Skin of body (tissue), 2 donors: ENCODE measurements around the gene G6PC1. TPM values are rescaled to one million over a fixed set of nuclear protein-coding genes. Genes with fewer than 3 reads are reported as not detected.
"Not testable (repeated sequence)": the region's sequence is repeated elsewhere in the genome, so short reads cannot be mapped to it uniquely, and the experiment has no call there.

Experiments used
- DNase-seq: peaks from one replicate; lab custom pipeline; 2025; lab: John Stamatoyannopoulos, UW
- total RNA-seq: library from RNA; depleted of rRNA; stranded (reverse); fragments of >200 nt; gene quantifications from one replicate; pipeline ENCODE4 v1.2.3, GENCODE V29; 2014

The G6PC1 gene
- total RNA-seq, 1 donor from 2014 or later, result not detected

GRCh38 chr17:42873932-42874695 is 26.5 kb upstream of the G6PC1 start:
- not testable (repeated sequence) for DNase-seq

- no peak for DNase-seq
Measured at GRCh38 chr17:42877037-42877436, 23.6 kb upstream of the G6PC1 start.

DNA sequence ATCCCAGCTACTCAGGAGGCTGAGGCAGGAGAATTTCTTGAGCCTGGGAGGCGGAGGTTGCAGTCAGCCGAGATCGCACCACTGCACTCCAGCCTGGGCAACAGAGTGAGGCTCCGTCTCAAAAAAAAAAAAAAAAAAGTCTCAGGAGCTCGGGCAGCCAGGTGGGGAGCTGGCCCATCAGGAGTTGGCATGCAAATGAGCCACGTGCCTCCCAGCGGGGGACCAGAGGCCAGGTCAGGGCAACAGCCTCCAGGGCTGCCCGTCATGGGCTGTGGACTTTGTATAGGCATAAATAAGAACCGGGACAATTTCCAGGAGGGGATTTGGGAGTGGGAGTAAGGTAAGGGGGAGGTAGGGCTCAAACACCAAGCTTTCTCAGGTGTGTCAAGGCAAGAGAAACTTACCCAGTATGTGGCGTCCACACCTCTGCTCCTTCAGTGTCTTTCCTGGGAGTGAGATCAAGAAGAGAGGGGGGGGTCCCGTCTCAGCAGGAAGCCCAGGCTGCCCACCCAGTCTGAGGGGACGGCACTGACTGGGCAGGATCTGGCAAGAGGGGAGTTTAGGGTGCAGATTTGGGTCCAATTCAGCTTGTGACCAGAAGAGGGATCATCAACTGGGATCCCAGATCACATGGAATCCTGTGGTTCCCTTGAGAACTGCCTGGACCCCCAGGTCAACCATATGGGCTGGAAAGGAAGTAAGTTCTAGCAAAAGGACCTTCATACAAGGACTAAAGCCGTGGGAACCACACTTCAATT is 22.3 kb upstream of the G6PC1 start:
- DNase-seq, result no peak

DNA sequence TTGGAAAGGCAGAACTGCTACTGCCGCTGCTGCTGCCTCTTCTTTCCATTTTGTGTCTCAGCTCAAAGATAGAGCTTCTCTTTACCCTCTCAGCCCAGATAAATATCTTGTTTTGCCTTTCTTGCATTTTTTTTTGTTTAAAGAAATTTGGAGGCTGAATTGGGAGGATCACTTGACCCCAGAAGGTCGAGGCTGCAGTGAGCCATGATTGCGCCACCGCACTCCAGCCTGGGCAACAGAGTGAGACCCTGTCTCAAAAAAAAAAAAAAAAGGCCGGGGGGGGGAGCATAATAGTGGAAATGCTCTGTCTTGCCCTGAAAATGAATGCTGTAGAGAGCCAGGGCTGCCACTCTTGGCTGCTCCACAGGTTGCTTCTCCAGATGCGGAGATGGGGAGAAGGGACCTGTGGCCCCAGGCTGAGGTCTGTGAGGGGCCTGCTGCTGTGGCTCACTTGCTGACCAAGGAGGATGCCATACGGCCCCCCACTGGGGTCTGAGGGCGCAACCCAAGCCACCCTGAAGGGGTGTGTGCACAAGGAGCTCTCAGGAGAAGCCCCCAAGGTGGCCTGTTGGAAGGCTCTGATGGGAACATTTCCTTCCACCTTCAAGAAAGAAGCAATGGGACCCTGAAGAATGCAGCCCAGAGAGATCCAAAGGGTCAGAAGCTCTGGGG is 21.5 kb upstream of the G6PC1 start:
- no peak for DNase-seq

DNA sequence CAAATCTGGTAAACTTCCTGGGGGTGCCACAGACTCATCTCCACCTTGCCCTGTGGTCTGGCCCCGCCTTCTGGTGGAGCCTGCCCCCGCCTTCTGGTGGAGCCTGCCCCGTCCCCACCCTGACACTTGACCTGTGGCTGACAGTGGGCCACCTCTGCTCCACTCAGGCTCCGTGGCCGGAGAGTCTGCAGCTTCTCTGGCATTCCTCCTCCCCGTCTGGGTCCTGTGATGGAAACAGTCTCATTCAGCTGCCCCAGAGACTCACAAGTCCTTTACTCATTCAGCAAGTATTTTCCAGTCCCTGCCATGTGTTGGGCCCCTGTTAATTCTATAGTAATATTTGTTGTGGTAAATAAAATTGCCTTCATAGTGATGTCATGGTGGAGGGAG is 21.0 kb upstream of the G6PC1 start:
- DNase-seq, result no peak

GRCh38 chr17:42880776-42881310 is 19.8 kb upstream of the G6PC1 start:
- DNase-seq, result no peak

- not testable (repeated sequence) for DNase-seq
Measured at GRCh38 chr17:42881706-42882105, 18.9 kb upstream of the G6PC1 start.

- no peak for DNase-seq
Measured at GRCh38 chr17:42882166-42882565, 18.4 kb upstream of the G6PC1 start.

DNA sequence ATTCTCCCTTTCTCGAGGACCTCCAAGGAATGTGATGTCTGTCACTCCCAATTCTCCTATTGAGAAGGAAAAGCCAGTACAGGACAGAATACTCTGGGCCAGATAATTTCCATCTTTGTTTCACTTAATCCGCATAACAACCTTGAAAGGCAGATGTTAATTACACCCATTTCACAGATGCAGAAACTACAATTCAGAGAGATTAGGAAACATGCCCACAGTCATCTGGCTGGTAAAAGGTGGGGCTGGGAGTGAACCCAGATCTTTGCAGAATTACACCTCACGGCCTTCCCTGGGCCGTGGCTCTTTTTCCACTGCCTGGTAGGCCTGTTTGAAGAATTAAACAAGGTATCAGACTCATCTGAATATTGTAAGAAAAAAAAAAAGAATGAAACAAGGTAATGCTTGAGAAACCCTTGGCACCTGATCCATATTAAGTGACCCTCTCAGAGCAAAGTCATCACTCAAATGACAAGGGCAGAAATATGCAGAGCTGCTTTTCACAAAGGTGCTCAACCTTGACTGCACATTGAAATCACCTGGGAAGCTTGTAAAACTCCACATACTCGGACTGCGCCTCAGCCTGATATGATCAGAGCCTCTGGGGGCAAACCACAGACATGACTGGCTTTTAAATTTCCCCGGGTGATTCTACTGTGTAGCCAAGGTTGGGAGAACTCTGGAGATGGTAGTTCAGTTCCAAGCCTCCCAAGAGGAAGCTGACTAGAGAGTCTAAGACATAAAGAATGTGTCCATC is 16.6 kb upstream of the G6PC1 start:
- DNase-seq, result no peak

DNA sequence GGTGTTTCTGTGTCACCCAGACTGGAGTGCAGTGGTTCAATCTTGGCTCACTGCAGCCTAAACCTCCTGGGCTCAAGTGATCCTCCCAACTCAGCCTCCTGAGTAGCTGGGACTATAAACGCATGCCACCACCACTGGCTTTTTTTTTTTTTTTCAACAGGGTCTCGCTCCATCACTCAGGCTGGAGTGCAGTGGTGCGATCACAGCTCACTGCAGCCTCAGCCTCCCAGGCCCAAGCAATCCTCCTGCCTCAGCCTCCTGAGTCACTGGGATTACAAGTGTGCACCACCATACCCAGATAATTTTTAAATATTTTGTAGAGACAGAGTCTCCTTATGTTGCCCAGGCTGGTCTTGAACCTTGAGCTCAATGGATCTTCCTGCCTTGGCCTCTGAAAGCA is 14.8 kb upstream of the G6PC1 start:
- not testable (repeated sequence) for DNase-seq

- no peak for DNase-seq
Measured at GRCh38 chr17:42886283-42887176, 14.1 kb upstream of the G6PC1 start.

DNA sequence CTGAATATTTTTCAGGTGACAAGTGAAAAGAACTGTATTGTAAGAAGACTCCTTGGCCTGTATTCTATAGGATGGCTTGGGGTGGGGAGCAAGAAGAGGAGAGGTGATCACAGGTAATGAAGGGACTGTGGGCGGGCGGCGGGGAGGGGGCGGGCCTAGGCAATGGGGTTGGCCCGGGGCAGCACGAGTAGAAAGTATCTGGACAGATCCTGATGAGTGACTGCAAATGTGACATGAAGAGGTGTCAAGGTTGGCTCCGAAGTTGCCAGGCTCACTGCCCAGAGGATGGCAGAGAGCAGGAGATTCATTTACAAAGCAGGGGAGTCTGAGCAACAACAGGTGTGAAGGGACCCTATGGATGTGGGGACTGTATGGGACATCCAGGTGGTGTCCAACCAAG is 10.8 kb upstream of the G6PC1 start:
- DNase-seq, result no peak

GRCh38 chr17:42891539-42892152 is 9.0 kb upstream of the G6PC1 start:
- no peak for DNase-seq

GRCh38 chr17:42893359-42893758 is 7.2 kb upstream of the G6PC1 start:
- DNase-seq, result no peak

GRCh38 chr17:42894283-42895184 is 6.1 kb upstream of the G6PC1 start:
- no peak for DNase-seq

GRCh38 chr17:42895185-42895555 is 5.4 kb upstream of the G6PC1 start:
- DNase-seq, result no peak

DNA sequence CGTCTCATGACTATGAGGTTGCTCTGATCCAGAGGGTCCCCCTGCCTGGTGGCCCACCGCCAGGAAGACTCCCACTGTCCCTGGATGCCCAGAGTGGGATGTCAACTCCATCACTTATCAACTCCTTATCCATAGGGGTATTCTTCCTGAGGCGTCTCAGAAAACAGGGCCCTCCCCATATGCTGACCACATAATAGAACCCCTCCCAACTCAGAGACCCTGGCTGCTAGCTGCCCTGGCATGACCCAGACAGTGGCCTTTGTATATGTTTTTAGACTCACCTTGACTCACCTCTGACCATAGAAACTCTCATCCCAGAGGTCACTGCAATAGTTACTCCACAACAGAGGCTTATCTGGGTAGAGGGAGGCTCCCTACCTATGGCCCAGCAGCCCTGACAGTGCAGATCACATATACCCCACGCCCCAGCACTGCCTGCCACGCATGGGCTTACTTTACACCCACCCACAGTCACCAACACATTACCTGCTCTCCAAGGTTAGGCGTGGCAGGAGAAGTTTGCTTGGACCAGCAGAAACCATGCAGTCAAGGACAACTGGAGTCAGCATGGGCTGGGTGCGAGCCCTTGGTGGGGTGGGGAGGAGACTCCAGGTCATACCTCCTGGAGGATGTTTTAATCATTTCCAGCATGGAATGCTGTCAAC is 2.3 kb upstream of the G6PC1 start:
- no peak for DNase-seq

GRCh38 chr17:42899981-42900380 is 618 bp upstream of the G6PC1 start:
- DNase-seq, result not testable (repeated sequence)
